Neural cell (in vitro differentiated cells): Measurements from ENCODE around the gene AP3S2. TPM values are rescaled to one million over a fixed set of nuclear protein-coding genes. Genes with fewer than 3 reads are reported as not detected.

ENCODE experiments used
- H2AFZ ChIP-seq: fragments of 200-600, 300-800 bp; sonication (generic), shearing (Covaris generic); 2 replicates; pipeline ENCODE4 v1.6.0; 2014; ENCODE audit warnings: low read depth, mild to moderate bottlenecking, antibody characterized with exemption, low read length, moderate library complexity
- H3F3A ChIP-seq: fragments of 200-600 bp; shearing (Covaris generic); 2 replicates; pipeline ENCODE4 v1.6.1; 2016; ENCODE audit warnings: mild to moderate bottlenecking, moderate library complexity, mixed read lengths, antibody characterized with exemption, low read length; ENCODE audit not compliant: insufficient read depth, poor library complexity, severe bottlenecking
- H3K27ac ChIP-seq: fragments of 200-600, 300-800 bp; sonication (generic), shearing (Covaris generic); 2 replicates; pipeline ENCODE4 v1.5.1; 2014; ENCODE audit warnings: mild to moderate bottlenecking, low read length, moderate library complexity
- H3K27me3 ChIP-seq: fragments of 300-800, 200-600 bp; sonication (generic), shearing (Covaris generic); 2 replicates; pipeline ENCODE4 v1.6.0; 2014; ENCODE audit warnings: mild to moderate bottlenecking, low read depth, low read length, moderate library complexity; ENCODE audit not compliant: insufficient read depth
- H3K36me3 ChIP-seq: fragments of 300-800, 200-600 bp; sonication (generic), shearing (Covaris generic); 2 replicates; pipeline ENCODE4 v1.5.1; 2014; ENCODE audit warnings: mild to moderate bottlenecking, antibody characterized with exemption, low read length, moderate library complexity; ENCODE audit not compliant: insufficient read depth
- H3K4me2 ChIP-seq: fragments of 300-800, 200-600 bp; sonication (generic), shearing (Covaris generic); 2 replicates; pipeline ENCODE4 v1.6.0; 2014; ENCODE audit warnings: mild to moderate bottlenecking, low read length
- H3K4me3 ChIP-seq: fragments of 300-800, 200-600 bp; sonication (generic), shearing (Covaris generic); 2 replicates; pipeline ENCODE4 v1.5.1; 2014; ENCODE audit warnings: mild to moderate bottlenecking, low read length, moderate library complexity
- H3K79me2 ChIP-seq: fragments of 200-600 bp; shearing (Covaris generic); replicated peaks from 2 replicates; pipeline ENCODE4 v1.6.0; 2014; ENCODE audit warnings: mild to moderate bottlenecking, low read length, moderate library complexity; ENCODE audit not compliant: insufficient read depth
- H3K9ac ChIP-seq: fragments of 300-800, 200-600 bp; sonication (generic), shearing (Covaris generic); 2 replicates; pipeline ENCODE4 v1.6.1; 2016; ENCODE audit warnings: mild to moderate bottlenecking, low read length, mixed read lengths
- H3K9me2 ChIP-seq: fragments of 200-600 bp; shearing (Covaris generic); 2 replicates; pipeline ENCODE4 v1.6.1; 2016; ENCODE audit warnings: mild to moderate bottlenecking, low read length, mixed read lengths; ENCODE audit not compliant: insufficient read depth
- H3K9me3 ChIP-seq: fragments of 200-600, 300-800 bp; sonication (generic), shearing (Covaris generic); 2 replicates; pipeline ENCODE4 v1.6.1; 2016; ENCODE audit warnings: mild to moderate bottlenecking, mixed run types, low read length, moderate library complexity, mixed read lengths
- H4K20me1 ChIP-seq: fragments of 200-600 bp; shearing (Covaris generic); 2 replicates; pipeline ENCODE4 v1.6.1; 2016; ENCODE audit warnings: mild to moderate bottlenecking, mixed run types; ENCODE audit not compliant: insufficient read depth
- CTCF ChIP-seq: fragments of 450-650 bp; IDR thresholded peaks from 2 replicates; pipeline ENCODE4 v1.5.1; 2014; ENCODE audit warnings: antibody characterized with exemption, mild to moderate bottlenecking, moderate library complexity; ENCODE audit not compliant: poor library complexity, severe bottlenecking
- EP300 ChIP-seq: fragments of 450-650 bp; conservative IDR thresholded peaks from 2 replicates; pipeline ENCODE4 v1.6.1; 2014; ENCODE audit warnings: antibody characterized with exemption, mild to moderate bottlenecking, moderate library complexity; ENCODE audit not compliant: poor library complexity, severe bottlenecking
- EZH2 ChIP-seq: fragments of 200-600, 300-800 bp; shearing (Covaris generic), sonication (generic); IDR thresholded peaks from 2 replicates; pipeline ENCODE4 v1.6.1; 2014; ENCODE audit warnings: antibody characterized with exemption, low read length, borderline replicate concordance, mild to moderate bottlenecking; ENCODE audit not compliant: insufficient read depth, poor library complexity, severe bottlenecking
- MXI1 ChIP-seq: fragments of 450-650 bp; conservative IDR thresholded peaks from 2 replicates; pipeline ENCODE4 v1.6.1; 2014; ENCODE audit warnings: antibody characterized with exemption, mild to moderate bottlenecking; ENCODE audit not compliant: poor library complexity, severe bottlenecking
- POLR2AphosphoS5 ChIP-seq: IDR thresholded peaks from 2 replicates; pipeline ENCODE4 v1.6.1; 2012
- RAD21 ChIP-seq: fragments of 450-650 bp; conservative IDR thresholded peaks from 2 replicates; pipeline ENCODE4 v1.6.1; 2014; ENCODE audit warnings: antibody characterized with exemption, mild to moderate bottlenecking, moderate library complexity
- REST ChIP-seq: IDR thresholded peaks from 2 replicates; pipeline ENCODE4 v1.6.1; 2012; ENCODE audit warnings: borderline replicate concordance
- SMC3 ChIP-seq: fragments of 450-650 bp; conservative IDR thresholded peaks from 2 replicates; pipeline ENCODE4 v1.6.1; 2014; ENCODE audit warnings: antibody characterized with exemption, mild to moderate bottlenecking, moderate library complexity; ENCODE audit not compliant: poor library complexity
- TAF1 ChIP-seq: IDR thresholded peaks from 2 replicates; pipeline ENCODE4 v1.6.1; 2012; ENCODE audit warnings: low read depth
- polyA plus RNA-seq: library from polyadenylated mRNA; depleted of rRNA; stranded (reverse); fragments of >200 nt; gene quantifications from 2 replicates; pipeline ENCODE4 v1.2.3, GENCODE V29; 2014

The AP3S2 gene
- polyA plus RNA-seq, 1 donor from 2014 or later: 47.6 TPM

GRCh38 chr15:89812011-89812846 is 81.6 kb downstream of the AP3S2 start:
- no peak overlapping the region for H3K4me3 ChIP-seq
- no peaks in the 10 kb centered on the region for H4K20me1 ChIP-seq
- H3K9ac ChIP-seq: no peak overlapping the region
- H3K27me3 ChIP-seq: peaks cover 42% of the 10 kb centered on the region
- no peaks in the 10 kb centered on the region for H3K9me2 ChIP-seq
- no peaks in the 10 kb centered on the region for H3K79me2 ChIP-seq
- no peak overlapping the region for H2AFZ ChIP-seq
- H3K4me2 ChIP-seq: no peak overlapping the region
- peaks cover 8% of the 10 kb centered on the region for H3K9me3 ChIP-seq
- H3K27ac ChIP-seq: no peak overlapping the region
- TF ChIP-seq MXI1 (no peak), EZH2 (no peak), POLR2AphosphoS5 (no peak), RAD21 (no peak), REST (no peak)
- H3F3A ChIP-seq: no peaks in the 10 kb centered on the region
- no peaks in the 10 kb centered on the region for H3K36me3 ChIP-seq

- no peak overlapping the region for H2AFZ ChIP-seq
- H3K9ac ChIP-seq: no peak overlapping the region
- peaks cover 31% of the 10 kb centered on the region for H3K27me3 ChIP-seq
- no peak overlapping the region for H3K27ac ChIP-seq
- no peak for TF ChIP-seq POLR2AphosphoS5
- no peak for TF ChIP-seq EZH2
- TF ChIP-seq EP300: no peak
- no peak for TF ChIP-seq SMC3
- TF ChIP-seq CTCF: no peak
- TF ChIP-seq TAF1: no peak
- no peak for TF ChIP-seq RAD21
- no peaks in the 10 kb centered on the region for H4K20me1 ChIP-seq
- no peaks in the 10 kb centered on the region for H3K9me2 ChIP-seq
- H3K4me2 ChIP-seq: no peak overlapping the region
- no peak overlapping the region for H3K4me3 ChIP-seq
- no peaks in the 10 kb centered on the region for H3F3A ChIP-seq
- H3K79me2 ChIP-seq: no peaks in the 10 kb centered on the region
- peaks cover 5% of the 10 kb centered on the region for H3K9me3 ChIP-seq
- H3K36me3 ChIP-seq: no peaks in the 10 kb centered on the region
Observed at GRCh38 chr15:89810837-89811236, 83.0 kb downstream of the AP3S2 start.
